HG03439 (cell line): ENCODE data around the gene FLRT1.

Experiments
- ATAC-seq: cut with Tn5 transposase; IDR thresholded peaks from one replicate; pipeline ENCODE4 v1.9.1; 2021; ENCODE audit warnings: mild to moderate bottlenecking, moderate library complexity; ENCODE audit not compliant: unreplicated experiment

The FLRT1 gene

GRCh38 chr11:64035576-64035975, at the start of gene FLRT1:
Gene FLRT1, plus strand, starts transcription at chr11:64035931. Its CDS starts 80,337 bp downstream, at chr11:64116268.
- no peak for ATAC-seq

- ATAC-seq = peak; percentile 83
These were observed 49.4 kb upstream of the FLRT1 start, which contains the start of gene OTUB1 for GRCh38 chr11:63986156-63986931. Gene OTUB1, plus strand, starts transcription at chr11:63986438. Its CDS starts 19 bp downstream, at chr11:63986457.

- no peak for ATAC-seq
These were observed 48.7 kb upstream of the FLRT1 start for GRCh38 chr11:63986932-63987513.

- no peak for ATAC-seq
These were observed 44.2 kb upstream of the FLRT1 start for GRCh38 chr11:63991558-63991957.

GRCh38 chr11:63993100-63993499, 42.6 kb upstream of the FLRT1 start:
- no peak for ATAC-seq

GRCh38 chr11:63993993-63994392, 41.7 kb upstream of the FLRT1 start:
- ATAC-seq = no peak

- ATAC-seq = no peak
These were observed 39.2 kb upstream of the FLRT1 start for GRCh38 chr11:63996512-63996911.

GRCh38 chr11:63997104-63997700, 38.5 kb upstream of the FLRT1 start:
- no peak for ATAC-seq

- ATAC-seq = no peak
These were observed 37.9 kb upstream of the FLRT1 start for GRCh38 chr11:63997801-63998337.

- ATAC-seq = no peak
These were observed 37.0 kb upstream of the FLRT1 start for GRCh38 chr11:63998558-63999348.

GRCh38 chr11:63999349-64000025, 36.2 kb upstream of the FLRT1 start:
- no peak for ATAC-seq

GRCh38 chr11:64000026-64000739, 35.5 kb upstream of the FLRT1 start:
- no peak for ATAC-seq

GRCh38 chr11:64000740-64001483, 34.8 kb upstream of the FLRT1 start:
- no peak for ATAC-seq

GRCh38 chr11:64001484-64002420, 34.0 kb upstream of the FLRT1 start:
- ATAC-seq = no peak

GRCh38 chr11:64003807-64004589, 31.7 kb upstream of the FLRT1 start:
- ATAC-seq = no peak

- no peak for ATAC-seq
These were observed 31.1 kb upstream of the FLRT1 start for GRCh38 chr11:64004590-64004984.

- ATAC-seq = no peak
These were observed 30.0 kb upstream of the FLRT1 start for GRCh38 chr11:64005691-64006090.
